Tibial artery (tissue), 4 donors: ENCODE measurements around the gene FAM124B.
A peak's percentile ranks its signal among the peaks of the same experiment; 100 is the strongest.

ENCODE experiments used
- DNase-seq, 2 donors: peaks; one replicate each; pipeline ENCODE4 v3.0.0-alpha.2; 2019
- H3K27ac ChIP-seq, 2 donors: fragments of 200-600 bp; sonication (generic) in 1 of 2; 1 replicate in 1 of 2; 2 replicates in 1 of 2; pipeline ENCODE4 v1.5.1; 2018 to 2019; ENCODE audit warnings: mild to moderate bottlenecking in 1 of 2
- H3K27me3 ChIP-seq, 2 donors: fragments of 200-600 bp; sonication (generic) in 1 of 2; one replicate each; pipeline versions ENCODE4 v1.5.1 to v1.6.0; 2016 to 2019
- H3K36me3 ChIP-seq, 3 donors: fragments of 200-600 bp; sonication (generic) in 2 of 3; one replicate each; pipeline ENCODE4 v1.5.1; 2016 to 2019; ENCODE audit warnings: mild to moderate bottlenecking in 2 of 3
- H3K4me1 ChIP-seq, 4 donors: fragments of 200-600 bp; sonication (generic) in 2 of 4; 1 replicate in 3 of 4; 2 replicates in 1 of 4; pipeline ENCODE4 v1.5.1; 2016 to 2019
- H3K4me3 ChIP-seq, 2 donors: fragments of 200-600 bp; sonication (generic) in 1 of 2; 1 replicate in 1 of 2; 2 replicates in 1 of 2; pipeline ENCODE4 v1.5.1; 2018 to 2019; ENCODE audit warnings: mild to moderate bottlenecking in 2 of 2
- H3K9me3 ChIP-seq, 3 donors: fragments of 200-600 bp; sonication (generic) in 1 of 3; one replicate each; pipeline ENCODE4 v1.5.1; 2016 to 2019
- CTCF ChIP-seq, 2 experiments: fragments of 200-600 bp in 1 of 2; fragments of 450-650 bp in 1 of 2; IDR thresholded peaks; one replicate each; pipeline ENCODE4 v1.5.1; 2017 to 2019; ENCODE audit warnings: antibody characterized with exemption in 2 of 2, mild to moderate bottlenecking in 1 of 2, moderate library complexity in 1 of 2
- intact Hi-C: fragments of 100-400 bp; cut with DNase I; formaldehyde crosslinking; loops from one replicate; pipeline ENCODE4 v1.15.0; 2023; ENCODE audit warnings: low total_unique reads

The FAM124B gene

GRCh38 chr2:224442071-224442967 is 40.4 kb upstream of the FAM124B start:
- peaks cover 0 to 11% (median 10%) of the 10 kb centered on the region in 4 donors for H3K4me1 ChIP-seq
- no peak overlapping the region for H3K27ac ChIP-seq
- no peak for DNase-seq
- no peaks in the 10 kb centered on the region for H3K9me3 ChIP-seq
- H3K27me3 ChIP-seq, result peaks cover 0 to 23% of the 10 kb centered on the region in 2 donors
- TF ChIP-seq CTCF (IDR thresholded peaks at IDR 0.05), result no peak
- no peaks in the 10 kb centered on the region for H3K36me3 ChIP-seq
- peak overlapping the region; percentile 42 to 54 for H3K4me3 ChIP-seq
- intact Hi-C loops, result no loop called here

- intact Hi-C loops, result no loop called here
- H3K9me3 ChIP-seq, result no peaks in the 10 kb centered on the region
- no peaks in the 10 kb centered on the region for H3K36me3 ChIP-seq
- peaks cover 0 to 23% of the 10 kb centered on the region in 2 donors for H3K27me3 ChIP-seq
- DNase-seq, result no peak
- no peak overlapping the region for H3K27ac ChIP-seq
- H3K4me1 ChIP-seq, result peaks cover 0 to 11% (median 10%) of the 10 kb centered on the region in 4 donors
- H3K4me3 ChIP-seq, result no peak overlapping the region
- TF ChIP-seq CTCF (IDR thresholded peaks at IDR 0.05), result no peak
These were observed 39.1 kb upstream of the FAM124B start for GRCh38 chr2:224440988-224441387.

GRCh38 chr2:224438726-224439125 is 36.8 kb upstream of the FAM124B start:
- H3K4me1 ChIP-seq, result peaks cover 0 to 11% (median 10%) of the 10 kb centered on the region in 4 donors
- no peaks in the 10 kb centered on the region for H3K9me3 ChIP-seq
- H3K27ac ChIP-seq, result no peak overlapping the region
- no peaks in the 10 kb centered on the region for H3K36me3 ChIP-seq
- DNase-seq, result no peak
- no peak overlapping the region for H3K4me3 ChIP-seq
- peaks cover 0 to 18% of the 10 kb centered on the region in 2 donors for H3K27me3 ChIP-seq
- TF ChIP-seq CTCF (IDR thresholded peaks at IDR 0.05), result no peak
- intact Hi-C loops, result no loop called here

- no peaks in the 10 kb centered on the region for H3K4me1 ChIP-seq
- TF ChIP-seq CTCF (IDR thresholded peaks at IDR 0.05), result no peak
These were observed 34.7 kb upstream of the FAM124B start for GRCh38 chr2:224436634-224437033.

GRCh38 chr2:224434618-224435017 is 32.7 kb upstream of the FAM124B start:
- Histone ChIP-seq H3K36me3 (no peaks in the 10 kb centered on the region), H3K9me3 (no peaks in the 10 kb centered on the region), H3K27me3 (no peaks in the 10 kb centered on the region), H3K4me3 (no peak overlapping the region), H3K4me1 (no peaks in the 10 kb centered on the region), H3K27ac (no peak overlapping the region)
- DNase-seq, result no peak
- intact Hi-C loops, result no loop called here
- no peak for TF ChIP-seq CTCF (IDR thresholded peaks at IDR 0.05)

More at GRCh38 chr2:224436634-224437033, 34.7 kb upstream of the FAM124B start:
- Histone ChIP-seq H3K9me3 (no peaks in the 10 kb centered on the region), H3K27me3 (no peaks in the 10 kb centered on the region), H3K4me3 (no peak overlapping the region), H3K36me3 (no peaks in the 10 kb centered on the region), H3K27ac (no peak overlapping the region)
- no peak for DNase-seq
- intact Hi-C loops, result no loop called here
